Naive thymus-derived CD4-positive, alpha-beta T cell (primary cell): Measurements from ENCODE around the gene SERPINF2. TPM values are rescaled to one million over a fixed set of nuclear protein-coding genes. Genes with fewer than 3 reads are reported as not detected.

ENCODE experiments used
- ATAC-seq: fragments of 150-1000 bp; cut with Tn5 transposase; 2 replicates; pipeline ENCODE4 v1.10.0; 2021; ENCODE audit warnings: mild to moderate bottlenecking, moderate library complexity
- CTCF ChIA-PET: fragments of 350-600 bp; sonication (Branson Sonifier 250); formaldehyde crosslinking; loops from one replicate; lab custom pipeline; 2021; ENCODE audit warnings: antibody characterized with exemption; lab: Charles Lee
- POLR2A ChIA-PET: fragments of 350-600 bp; sonication (Branson Sonifier 250); formaldehyde crosslinking; loops from one replicate; lab custom pipeline; 2021; ENCODE audit warnings: antibody characterized with exemption, inconsistent platforms; lab: Charles Lee
- DNase-seq, 9 donors: peaks; one replicate each; pipeline versions ENCODE4 v3.0.0 to v3.0.0-alpha.2; 2020 to 2022; ENCODE audit warnings: mixed read lengths in 1 of 9
- H3K27ac ChIP-seq: one replicate; pipeline ENCODE4 v1.7.0; 2013; ENCODE audit warnings: mild to moderate bottlenecking, low read depth, low read length, moderate library complexity
- H3K27me3 ChIP-seq, 2 donors: one replicate each; pipeline ENCODE4 v1.7.0; 2013; ENCODE audit warnings: low read length in 2 of 2, mild to moderate bottlenecking in 2 of 2, moderate library complexity in 2 of 2; ENCODE audit not compliant: control insufficient read depth in 2 of 2, insufficient read depth in 2 of 2
- H3K36me3 ChIP-seq, 3 experiments: 1 replicate in 2 of 3; 2 replicates in 1 of 3; pipeline ENCODE4 v1.7.0; 2013; ENCODE audit warnings: low read length in 3 of 3, mild to moderate bottlenecking in 3 of 3, moderate library complexity in 1 of 3; ENCODE audit not compliant: insufficient read depth in 3 of 3, control insufficient read depth in 2 of 3
- H3K4me1 ChIP-seq, 2 donors: one replicate each; pipeline ENCODE4 v1.7.0; 2013; ENCODE audit warnings: low read length in 2 of 2, mild to moderate bottlenecking in 2 of 2, moderate library complexity in 1 of 2; ENCODE audit not compliant: control insufficient read depth in 2 of 2, insufficient read depth in 2 of 2
- H3K4me3 ChIP-seq: 2 replicates; pipeline ENCODE4 v1.7.0; 2013; ENCODE audit warnings: mild to moderate bottlenecking, low read length
- H3K9me3 ChIP-seq, 3 experiments: 1 replicate in 2 of 3; 2 replicates in 1 of 3; pipeline ENCODE4 v1.7.0; 2013; ENCODE audit warnings: low read length in 3 of 3; ENCODE audit not compliant: control insufficient read depth in 2 of 3
- H3K27ac Mint-ChIP-seq, 9 donors: one replicate each; pipeline ENCODE4 v1.8.0; 2020 to 2022; ENCODE audit warnings: mixed read lengths in 9 of 9, mild to moderate bottlenecking in 8 of 9, moderate library complexity in 5 of 9, inconsistent platforms in 2 of 9
- H3K27me3 Mint-ChIP-seq, 5 donors: one replicate each; pipeline ENCODE4 v1.8.0; 2021 to 2022; ENCODE audit warnings: mixed read lengths in 5 of 5, mild to moderate bottlenecking in 1 of 5
- H3K36me3 Mint-ChIP-seq, 5 donors: one replicate each; pipeline ENCODE4 v1.8.0; 2020 to 2022; ENCODE audit warnings: mixed read lengths in 5 of 5, mild to moderate bottlenecking in 3 of 5, inconsistent platforms in 1 of 5
- H3K4me1 Mint-ChIP-seq, 7 donors: one replicate each; pipeline ENCODE4 v1.8.0; 2020 to 2022; ENCODE audit warnings: mixed read lengths in 7 of 7, mild to moderate bottlenecking in 3 of 7, inconsistent platforms in 1 of 7
- H3K4me3 Mint-ChIP-seq, 10 donors: one replicate each; pipeline ENCODE4 v1.8.0; 2020 to 2022; ENCODE audit warnings: mild to moderate bottlenecking in 10 of 10, mixed read lengths in 10 of 10, moderate library complexity in 6 of 10, inconsistent platforms in 2 of 10
- H3K9me3 Mint-ChIP-seq, 11 donors: one replicate each; pipeline ENCODE4 v1.8.0; 2020 to 2022; ENCODE audit warnings: mixed read lengths in 11 of 11, mild to moderate bottlenecking in 4 of 11, inconsistent platforms in 1 of 11, moderate library complexity in 1 of 11
- intact Hi-C, 2 donors: fragments of 100-400 bp; cut with micrococcal nuclease; formaldehyde crosslinking; loops; one replicate each; pipeline ENCODE4 v1.15.1; 2023
- polyA plus RNA-seq, 2 donors: library from polyadenylated mRNA; unstranded; fragments of 300-500 nt; fragmentation: Illumina TruSeq; gene quantifications; one replicate each; pipeline ENCODE4 v1.2.3, GENCODE V29; 2021
- total RNA-seq, 6 experiments: library from RNA in 5 of 6; stranded (reverse) in 5 of 6; gene quantifications; 1 replicate in 5 of 6; 2 replicates in 1 of 6; pipeline ENCODE4 v1.2.3 and lab custom pipeline; 2021 to 2026

The SERPINF2 gene
- total and polyA plus RNA-seq, 7 experiments from 2014 or later = 0.27 to 1.4 (median 0.65) TPM; not detected in 2

DNA sequence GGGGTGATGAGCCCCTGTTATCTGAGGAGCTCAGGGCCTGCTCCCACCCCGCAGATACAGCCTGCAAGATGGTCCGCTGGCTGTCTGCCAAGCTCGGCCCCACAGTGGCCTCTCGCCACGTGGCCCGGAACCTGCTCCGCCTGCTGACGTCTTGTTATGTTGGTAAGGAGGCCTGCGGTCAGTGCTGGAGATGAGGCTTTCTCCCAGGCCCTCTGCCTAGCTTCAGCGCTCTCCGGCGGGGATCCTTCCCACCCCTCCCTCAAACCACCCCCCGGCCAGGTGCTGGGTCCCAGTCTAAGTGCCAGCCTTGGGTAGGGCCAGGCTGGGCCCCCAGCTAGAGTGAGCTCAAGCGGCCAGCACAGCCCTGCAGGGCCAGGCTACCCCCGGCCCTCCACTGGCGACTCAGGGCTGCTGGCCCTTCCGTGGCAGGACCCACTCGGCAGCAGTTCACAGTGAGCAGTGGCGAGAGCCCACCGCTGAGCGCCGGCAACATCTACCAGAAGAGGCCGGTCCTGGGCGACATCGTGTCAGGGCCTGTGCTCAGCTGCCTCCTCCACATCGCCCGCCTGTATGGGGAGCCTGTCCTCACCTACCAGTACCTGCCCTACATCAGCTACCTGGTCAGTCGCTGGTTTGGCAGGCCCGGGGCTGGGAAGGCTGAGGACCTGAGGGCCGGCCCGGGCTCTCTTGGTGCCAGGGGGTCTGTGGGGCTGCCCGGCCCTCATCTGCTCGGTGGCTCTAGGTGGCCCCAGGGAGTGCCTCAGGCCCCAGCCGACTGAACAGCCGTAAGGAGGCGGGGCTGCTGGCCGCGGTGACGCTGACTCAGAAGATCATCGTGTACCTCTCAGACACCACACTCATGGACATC, 12.1 kb upstream of the SERPINF2 start:
- no peak overlapping the region for H3K27ac ChIP-seq
- H3K27me3 Mint-ChIP-seq = no peaks in the 10 kb centered on the region
- ChIA-PET CTCF (no interaction called here), POLR2A (no interaction called here)
- no peak for ATAC-seq
- H3K4me1 Mint-ChIP-seq = peaks cover 10 to 33% (median 23%) of the 10 kb centered on the region in 7 donors
- no peaks in the 10 kb centered on the region for H3K27me3 ChIP-seq
- H3K4me1 ChIP-seq = peaks cover 4 to 8% of the 10 kb centered on the region in 2 donors
- H3K9me3 ChIP-seq = no peaks in the 10 kb centered on the region
- H3K4me3 Mint-ChIP-seq = no peak overlapping the region
- peak in 1 of 9 donors; percentile 7 for DNase-seq
- peaks cover 0 to 13% (median 6%) of the 10 kb centered on the region in 5 donors for H3K36me3 Mint-ChIP-seq
- peaks cover 0 to 66% (median 0%) of the 10 kb centered on the region in 3 experiments for H3K36me3 ChIP-seq
- no peak overlapping the region for H3K4me3 ChIP-seq
- no peaks in the 10 kb centered on the region for H3K9me3 Mint-ChIP-seq
- intact Hi-C loops = no loop called here
- no peak overlapping the region for H3K27ac Mint-ChIP-seq

GRCh38 chr17:1731194-1731506, 11.5 kb upstream of the SERPINF2 start:
- Histone ChIP-seq H3K27ac (no peak overlapping the region), H3K27me3 (no peaks in the 10 kb centered on the region), H3K4me3 (no peak overlapping the region), H3K36me3 (peaks cover 0 to 70% (median 0%) of the 10 kb centered on the region in 3 experiments), H3K9me3 (no peaks in the 10 kb centered on the region), H3K4me1 (peaks cover 0 to 4% of the 10 kb centered on the region in 2 donors)
- DNase-seq (peak in 1 of 9 donors; percentile 1), ATAC-seq (no peak)
- POLR2A ChIA-PET = no interaction called here
- Mint-ChIP-seq H3K9me3 (no peaks in the 10 kb centered on the region), H3K27ac (peak overlapping the region in 1 of 9 donors; percentile 12), H3K27me3 (no peaks in the 10 kb centered on the region), H3K36me3 (peaks cover 0 to 10% (median 6%) of the 10 kb centered on the region in 5 donors), H3K4me1 (peaks cover 7 to 29% (median 20%) of the 10 kb centered on the region in 7 donors), H3K4me3 (no peak overlapping the region)
- intact Hi-C loops = no loop called here
- CTCF ChIA-PET = no interaction called here

GRCh38 chr17:1732241-1732832, 10.3 kb upstream of the SERPINF2 start:
- intact Hi-C loops = no loop called here
- H3K4me1 ChIP-seq = no peaks in the 10 kb centered on the region
- no peaks in the 10 kb centered on the region for H3K27me3 ChIP-seq
- H3K9me3 ChIP-seq = no peaks in the 10 kb centered on the region
- peaks cover 0 to 70% (median 0%) of the 10 kb centered on the region in 3 experiments for H3K36me3 ChIP-seq
- H3K27ac ChIP-seq = no peak overlapping the region
- Mint-ChIP-seq H3K27me3 (no peaks in the 10 kb centered on the region), H3K4me1 (peaks cover 7 to 36% (median 18%) of the 10 kb centered on the region in 7 donors), H3K9me3 (no peaks in the 10 kb centered on the region), H3K36me3 (peaks cover 4 to 16% (median 8%) of the 10 kb centered on the region in 5 donors), H3K4me3 (no peak overlapping the region), H3K27ac (no peak overlapping the region)
- ChIA-PET POLR2A (interaction anchor here (0.6 kb wide), 1 partner anchor 71 kb away, joined by 3 read pairs; no protein-coding TSS in a partner anchor), CTCF (no interaction called here)
- DNase-seq (peak in 1 of 9 donors; percentile 4), ATAC-seq (no peak)
- no peak overlapping the region for H3K4me3 ChIP-seq

GRCh38 chr17:1732833-1733321, 9.8 kb upstream of the SERPINF2 start:
- peaks cover 7 to 37% (median 16%) of the 10 kb centered on the region in 7 donors for H3K4me1 Mint-ChIP-seq
- H3K9me3 Mint-ChIP-seq = no peaks in the 10 kb centered on the region
- Histone ChIP-seq H3K36me3 (peaks cover 0 to 70% (median 0%) of the 10 kb centered on the region in 3 experiments), H3K9me3 (no peaks in the 10 kb centered on the region), H3K27me3 (no peaks in the 10 kb centered on the region), H3K27ac (no peak overlapping the region), H3K4me3 (no peak overlapping the region), H3K4me1 (no peaks in the 10 kb centered on the region)
- peak overlapping the region in 1 of 9 donors; percentile 33 for H3K27ac Mint-ChIP-seq
- H3K4me3 Mint-ChIP-seq = no peak overlapping the region
- H3K36me3 Mint-ChIP-seq = peaks cover 4 to 20% (median 8%) of the 10 kb centered on the region in 5 donors
- POLR2A ChIA-PET = no interaction called here
- no peak for DNase-seq
- intact Hi-C loops = no loop called here
- CTCF ChIA-PET = no interaction called here
- H3K27me3 Mint-ChIP-seq = no peaks in the 10 kb centered on the region
- ATAC-seq = no peak

GRCh38 chr17:1733759-1734158, 8.9 kb upstream of the SERPINF2 start:
- DNase-seq = peak in 1 of 9 donors; percentile 7
- intact Hi-C loops = no loop called here
- H3K4me3 Mint-ChIP-seq = no peak overlapping the region
- ChIA-PET CTCF (no interaction called here), POLR2A (no interaction called here)
- no peak for ATAC-seq
- Histone ChIP-seq H3K4me3 (no peak overlapping the region), H3K4me1 (no peaks in the 10 kb centered on the region), H3K27me3 (no peaks in the 10 kb centered on the region), H3K27ac (no peak overlapping the region), H3K36me3 (peaks cover 0 to 65% (median 0%) of the 10 kb centered on the region in 3 experiments), H3K9me3 (no peaks in the 10 kb centered on the region)
- peaks cover 7 to 29% (median 10%) of the 10 kb centered on the region in 7 donors for H3K4me1 Mint-ChIP-seq
- H3K27ac Mint-ChIP-seq = no peak overlapping the region
- H3K36me3 Mint-ChIP-seq = peaks cover 4 to 21% (median 8%) of the 10 kb centered on the region in 5 donors
- peaks cover 0 to 1% (median 0%) of the 10 kb centered on the region in 11 donors for H3K9me3 Mint-ChIP-seq
- no peaks in the 10 kb centered on the region for H3K27me3 Mint-ChIP-seq

DNA sequence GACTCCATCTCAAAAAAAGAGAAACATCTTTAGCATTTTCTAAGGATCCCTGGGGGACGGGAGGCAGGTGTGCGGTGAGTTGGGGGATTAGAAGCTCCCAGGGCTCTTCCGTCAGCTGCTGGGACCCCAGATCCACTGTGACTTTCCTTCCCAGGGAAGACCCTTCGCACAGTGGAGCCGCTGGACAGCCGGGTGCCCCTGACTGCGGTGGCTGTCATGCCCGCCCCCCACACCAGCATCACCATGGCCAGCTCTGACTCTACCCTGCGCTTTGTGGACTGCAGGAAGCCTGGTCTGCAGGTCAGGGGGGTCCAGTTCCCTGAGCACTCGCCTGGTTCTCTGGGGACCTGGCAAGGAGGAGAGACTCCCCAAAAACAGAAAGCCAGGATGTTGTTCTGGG, 7.3 kb upstream of the SERPINF2 start:
- H3K9me3 Mint-ChIP-seq = peaks cover 0 to 1% (median 0%) of the 10 kb centered on the region in 11 donors
- Histone ChIP-seq H3K9me3 (no peaks in the 10 kb centered on the region), H3K4me1 (no peaks in the 10 kb centered on the region), H3K27ac (no peak overlapping the region), H3K27me3 (no peaks in the 10 kb centered on the region), H3K4me3 (no peak overlapping the region), H3K36me3 (peaks cover 0 to 64% (median 0%) of the 10 kb centered on the region in 3 experiments)
- peaks cover 0 to 17% (median 0%) of the 10 kb centered on the region in 7 donors for H3K4me1 Mint-ChIP-seq
- no peak for DNase-seq
- H3K27me3 Mint-ChIP-seq = no peaks in the 10 kb centered on the region
- intact Hi-C loops = no loop called here
- no peak overlapping the region for H3K4me3 Mint-ChIP-seq
- peaks cover 0 to 19% (median 4%) of the 10 kb centered on the region in 5 donors for H3K36me3 Mint-ChIP-seq
- POLR2A ChIA-PET = no interaction called here
- CTCF ChIA-PET = no interaction called here
- H3K27ac Mint-ChIP-seq = peak overlapping the region in 1 of 9 donors; percentile 78
- ATAC-seq = no peak
